Thyroid gland (tissue), 4 donors: ENCODE data around the gene SASH1.

Experiments used
- POLR2A ChIP-seq, 2 donors: fragments of 450-650 bp; IDR thresholded peaks; one replicate each; pipeline ENCODE4 v1.6.1; 2017; ENCODE audit warnings: antibody characterized with exemption in 2 of 2, mild to moderate bottlenecking in 2 of 2, moderate library complexity in 1 of 2
- TF ChIP-seq, protein P1 (sequence below), 6 experiments: fragments of 200-600 bp in 3 of 6; fragments of 450-650 bp in 3 of 6; sonication (generic) in 3 of 6; IDR thresholded peaks; one replicate each; pipeline ENCODE4 v1.5.1; 2016 to 2019; ENCODE audit warnings: antibody characterized with exemption in 6 of 6, mild to moderate bottlenecking in 2 of 6, inconsistent platforms in 1 of 6, moderate library complexity in 1 of 6

DNA sequence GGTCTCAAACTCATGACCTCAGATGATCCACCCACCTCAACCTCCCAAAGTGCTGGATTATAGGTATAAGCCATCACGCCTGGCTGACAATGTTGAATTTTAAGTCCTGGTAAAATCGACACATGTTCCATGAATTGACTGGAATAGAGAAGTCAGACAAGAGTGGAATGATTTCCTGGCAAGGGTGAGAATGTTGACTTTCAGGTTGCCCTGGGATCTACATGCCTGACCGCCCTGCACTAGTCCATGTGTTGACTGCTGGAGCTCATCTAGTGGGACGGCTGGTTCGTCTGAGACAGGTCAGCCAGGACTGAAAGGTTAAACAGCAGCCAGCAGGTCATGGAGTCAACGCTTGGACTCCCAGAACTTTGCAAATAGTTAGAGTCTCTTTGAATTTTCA is 88.8 kb downstream of the SASH1 start:
- TF ChIP-seq, protein P1, sequence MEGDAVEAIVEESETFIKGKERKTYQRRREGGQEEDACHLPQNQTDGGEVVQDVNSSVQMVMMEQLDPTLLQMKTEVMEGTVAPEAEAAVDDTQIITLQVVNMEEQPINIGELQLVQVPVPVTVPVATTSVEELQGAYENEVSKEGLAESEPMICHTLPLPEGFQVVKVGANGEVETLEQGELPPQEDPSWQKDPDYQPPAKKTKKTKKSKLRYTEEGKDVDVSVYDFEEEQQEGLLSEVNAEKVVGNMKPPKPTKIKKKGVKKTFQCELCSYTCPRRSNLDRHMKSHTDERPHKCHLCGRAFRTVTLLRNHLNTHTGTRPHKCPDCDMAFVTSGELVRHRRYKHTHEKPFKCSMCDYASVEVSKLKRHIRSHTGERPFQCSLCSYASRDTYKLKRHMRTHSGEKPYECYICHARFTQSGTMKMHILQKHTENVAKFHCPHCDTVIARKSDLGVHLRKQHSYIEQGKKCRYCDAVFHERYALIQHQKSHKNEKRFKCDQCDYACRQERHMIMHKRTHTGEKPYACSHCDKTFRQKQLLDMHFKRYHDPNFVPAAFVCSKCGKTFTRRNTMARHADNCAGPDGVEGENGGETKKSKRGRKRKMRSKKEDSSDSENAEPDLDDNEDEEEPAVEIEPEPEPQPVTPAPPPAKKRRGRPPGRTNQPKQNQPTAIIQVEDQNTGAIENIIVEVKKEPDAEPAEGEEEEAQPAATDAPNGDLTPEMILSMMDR (IDR thresholded peaks at IDR 0.05): no peak
- peak in 1 of 2 donors; percentile 20 for TF ChIP-seq POLR2A (IDR thresholded peaks at IDR 0.05)
